Smooth muscle cell (in vitro differentiated cells): ENCODE data around the gene PRR20A. TPM values are rescaled to one million over a fixed set of nuclear protein-coding genes. Genes with fewer than 3 reads are reported as not detected.
"Not testable (repeated sequence)": the region's sequence is repeated elsewhere in the genome, so short reads cannot be mapped to it uniquely, and the experiment has no call there.

Experiments used
- DNase-seq: peaks from one replicate; lab custom pipeline; 2025; ENCODE audit not compliant: unreplicated experiment; lab: John Stamatoyannopoulos, UW
- H2AFZ ChIP-seq: fragments of 200-600 bp; sonication (generic); 2 replicates; pipeline ENCODE4 v1.6.0; 2016; ENCODE audit warnings: antibody characterized with exemption, low read depth, mild to moderate bottlenecking
- H3F3A ChIP-seq: fragments of 200-600 bp; sonication (generic); 2 replicates; pipeline ENCODE4 v1.6.0; 2017; ENCODE audit warnings: antibody characterized with exemption, low read depth
- H3K27ac ChIP-seq: fragments of 200-600 bp; sonication (generic); 2 replicates; pipeline ENCODE4 v1.5.1; 2016; ENCODE audit warnings: low read depth, mild to moderate bottlenecking
- H3K27me3 ChIP-seq: fragments of 200-600 bp; sonication (generic); 2 replicates; pipeline ENCODE4 v1.6.1; 2016; ENCODE audit warnings: low read depth, mild to moderate bottlenecking
- H3K36me3 ChIP-seq: fragments of 200-600 bp; sonication (generic); 2 replicates; pipeline ENCODE4 v1.5.1; 2016; ENCODE audit warnings: low read depth
- H3K4me1 ChIP-seq: fragments of 200-600 bp; sonication (generic); 2 replicates; pipeline ENCODE4 v1.5.1; 2016; ENCODE audit warnings: low read depth
- H3K4me2 ChIP-seq: fragments of 200-600 bp; sonication (generic); 2 replicates; pipeline ENCODE4 v1.6.0; 2016; ENCODE audit warnings: mild to moderate bottlenecking
- H3K4me3 ChIP-seq: fragments of 200-600 bp; sonication (generic); 2 replicates; pipeline ENCODE4 v1.5.1; 2016; ENCODE audit warnings: mild to moderate bottlenecking
- H3K79me2 ChIP-seq: fragments of 200-600 bp; sonication (generic); 2 replicates; pipeline ENCODE4 v1.6.0; 2016; ENCODE audit warnings: low read depth, mild to moderate bottlenecking
- H3K9ac ChIP-seq: fragments of 200-600 bp; sonication (generic); 2 replicates; pipeline ENCODE4 v1.6.0; 2016; ENCODE audit warnings: low read depth
- H3K9me3 ChIP-seq: fragments of 200-600 bp; sonication (generic); replicated peaks from 2 replicates; pipeline ENCODE4 v1.5.1; 2016; ENCODE audit warnings: low read depth
- H4K20me1 ChIP-seq: fragments of 200-600 bp; sonication (generic); 2 replicates; pipeline ENCODE4 v1.6.0; 2016; ENCODE audit warnings: low read depth
- CTCF ChIP-seq: fragments of 200-600 bp; sonication (generic); IDR thresholded peaks from 2 replicates; pipeline ENCODE4 v1.5.1; 2017; ENCODE audit warnings: borderline replicate concordance, mild to moderate bottlenecking, antibody characterized with exemption; ENCODE audit not compliant: insufficient read depth, poor library complexity, severe bottlenecking
- WGBS: methylation state at CpG from one replicate; pipeline ENCODE4 v1.1.7; 2016; ENCODE audit warnings: low lambda C conversion rate; 5-methylcytosine and 5-hydroxymethylcytosine counted together
- polyA plus RNA-seq: library from polyadenylated mRNA; unstranded; fragments of >200 nt; fragmentation: Nextera tagmentation; extraction: Ambion mirVana; gene quantifications from 2 replicates; pipeline ENCODE4 v1.2.1, GENCODE V29; 2016
- total RNA-seq: library from RNA; depleted of rRNA; stranded (reverse); fragments of >200 nt; gene quantifications from 2 replicates; pipeline ENCODE4 v1.2.3, GENCODE V29; 2014

The PRR20A gene
- total and polyA plus RNA-seq, 2 experiments from 2014 or later, result not detected

- Histone ChIP-seq H3K4me3 (no peak overlapping the region), H3K4me1 (no peaks in the 10 kb centered on the region), H3F3A (no peaks in the 10 kb centered on the region), H3K9ac (no peak overlapping the region), H3K27ac (no peak overlapping the region), H3K9me3 (no peaks in the 10 kb centered on the region), H3K79me2 (no peaks in the 10 kb centered on the region), H3K27me3 (no peaks in the 10 kb centered on the region), H4K20me1 (no peaks in the 10 kb centered on the region), H2AFZ (no peak overlapping the region), H3K36me3 (no peaks in the 10 kb centered on the region), H3K4me2 (no peak overlapping the region)
- no peak for TF ChIP-seq CTCF
- no peak for DNase-seq
- 79% methylated on average over 2 of the region's 2 CpGs for WGBS
Observed at GRCh38 chr13:57136093-57136492, 4.6 kb upstream of the PRR20A start.

GRCh38 chr13:57137585-57137984 lies 3.1 kb upstream of the PRR20A start:
- no peaks in the 10 kb centered on the region for H3K36me3 ChIP-seq
- H3K4me1 ChIP-seq, result no peaks in the 10 kb centered on the region
- H2AFZ ChIP-seq, result no peak overlapping the region
- H3F3A ChIP-seq, result no peaks in the 10 kb centered on the region
- no peak for DNase-seq
- H3K27me3 ChIP-seq, result no peaks in the 10 kb centered on the region
- WGBS, result 89% methylated on average over 4 of the region's 4 CpGs
- no peak overlapping the region for H3K4me2 ChIP-seq
- H4K20me1 ChIP-seq, result no peaks in the 10 kb centered on the region
- peak overlapping the region; percentile 25 for H3K4me3 ChIP-seq
- H3K27ac ChIP-seq, result no peak overlapping the region
- H3K79me2 ChIP-seq, result no peaks in the 10 kb centered on the region
- no peak for TF ChIP-seq CTCF
- no peaks in the 10 kb centered on the region for H3K9me3 ChIP-seq
- H3K9ac ChIP-seq, result no peak overlapping the region

GRCh38 chr13:57138988-57139387 lies 1.7 kb upstream of the PRR20A start:
- H3K27ac ChIP-seq, result no peak overlapping the region
- H2AFZ ChIP-seq, result no peak overlapping the region
- H3F3A ChIP-seq, result no peaks in the 10 kb centered on the region
- H3K4me2 ChIP-seq, result no peak overlapping the region
- 90% methylated on average over 5 of the region's 5 CpGs for WGBS
- no peaks in the 10 kb centered on the region for H3K79me2 ChIP-seq
- H3K9ac ChIP-seq, result no peak overlapping the region
- no peaks in the 10 kb centered on the region for H3K4me1 ChIP-seq
- no peak overlapping the region for H3K4me3 ChIP-seq
- H4K20me1 ChIP-seq, result no peaks in the 10 kb centered on the region
- TF ChIP-seq CTCF, result no peak
- no peaks in the 10 kb centered on the region for H3K9me3 ChIP-seq
- no peak for DNase-seq
- no peaks in the 10 kb centered on the region for H3K36me3 ChIP-seq
- H3K27me3 ChIP-seq, result no peaks in the 10 kb centered on the region

GRCh38 chr13:57139781-57140180 lies 937 bp upstream of the PRR20A start:
- H3K36me3 ChIP-seq, H3K4me3 ChIP-seq, H3K27me3 ChIP-seq, H3K9ac ChIP-seq, H3K79me2 ChIP-seq, H3F3A ChIP-seq, H3K27ac ChIP-seq, DNase-seq, H4K20me1 ChIP-seq, H3K4me1 ChIP-seq, H2AFZ ChIP-seq, H3K9me3 ChIP-seq, H3K4me2 ChIP-seq: not testable (repeated sequence)
- 92% methylated on average over 9 of the region's 18 CpGs for WGBS

- not testable (repeated sequence) for H3F3A ChIP-seq, H3K4me2 ChIP-seq, DNase-seq, H4K20me1 ChIP-seq, H3K27me3 ChIP-seq, H3K4me1 ChIP-seq, H3K27ac ChIP-seq, H2AFZ ChIP-seq, H3K9me3 ChIP-seq, H3K36me3 ChIP-seq, H3K79me2 ChIP-seq, H3K9ac ChIP-seq, H3K4me3 ChIP-seq
- no CpG with 5 or more reads among the region's 22 CpGs for WGBS
Observed at GRCh38 chr13:57147188-57147587, 6.5 kb downstream of the PRR20A start, which contains the start of gene PRR20B. Gene PRR20B, plus strand, starts transcription at chr13:57147488. Its CDS starts 387 bp downstream, at chr13:57147875.

GRCh38 chr13:57148106-57148505 lies 7.4 kb downstream of the PRR20A start:
- not testable (repeated sequence) for H4K20me1 ChIP-seq, H2AFZ ChIP-seq, H3K27me3 ChIP-seq, H3K27ac ChIP-seq, H3F3A ChIP-seq, H3K4me1 ChIP-seq, H3K4me3 ChIP-seq, H3K9me3 ChIP-seq, H3K4me2 ChIP-seq, H3K36me3 ChIP-seq, H3K79me2 ChIP-seq, H3K9ac ChIP-seq, DNase-seq
- WGBS, result 98% methylated on average over 10 of the region's 14 CpGs
